ENCODE data around the gene NKX6-2. TPM values are rescaled to one million over a fixed set of nuclear protein-coding genes. Genes with fewer than 3 reads are reported as not detected.

Gene NKX6-2
- total and polyA plus RNA-seq, 10 of the 15 experiments (the other 5 are each of a cell fraction or from before 2014, with no cell fraction given): 0.45 to 1.8 TPM; not detected in 8

GRCh38 chr10:132810807-132811700 is 25.1 kb upstream of the NKX6-2 start:
- Histone ChIP-seq H3K9ac (ENCODE audit: control insufficient read depth, insufficient read depth, low read length) (no peak overlapping the region), H3K79me2 (ENCODE audit: control insufficient read depth, insufficient read depth, low read length) (no peaks in the 10 kb centered on the region), H3K4me2 (ENCODE audit: control insufficient read depth, insufficient read depth) (no peak overlapping the region), H3K9me3 (replicated peaks; ENCODE audit: control insufficient read depth, insufficient read depth, low read length) (no peaks in the 10 kb centered on the region; the same call in 2 of the 3 replicates), H3K4me3 (no peak overlapping the region), H3K36me3 (ENCODE audit: control insufficient read depth in 2 of 2, insufficient read depth in 2 of 2, low read length in 1 of 2) (no peaks in the 10 kb centered on the region), H2AFZ (ENCODE audit: control insufficient read depth, low read depth, low read length) (no peak overlapping the region), H3K4me1 (ENCODE audit: control insufficient read depth, insufficient read depth, low read length) (no peaks in the 10 kb centered on the region), H3K27me3 (replicated peaks in 1 of 2; ENCODE audit: control insufficient read depth in 2 of 2, insufficient read depth in 2 of 2, low read length in 1 of 2) (no peaks in the 10 kb centered on the region), H3K27ac (ENCODE audit: control insufficient read depth, insufficient read depth) (no peak overlapping the region), H4K20me1 (ENCODE audit: control insufficient read depth, insufficient read depth) (no peaks in the 10 kb centered on the region)
- SMC1A ChIA-PET (ENCODE audit: uncharacterized antibody, unreplicated experiment): no interaction called here
- WGBS (ENCODE audit: insufficient coverage, insufficient replicate concordance, low lambda C conversion rate, missing lambda C conversion rate): 51% methylated on average over 30 of the region's 33 CpGs
- DNase-seq (ENCODE audit: low read depth, low spot score): no peak
- ATAC-seq: no peak
- BruUV-seq (replicated peaks): no TSS peak
- intact Hi-C loops (cut with micrococcal nuclease; ENCODE audit: unreplicated experiment) (no loop called here), in situ Hi-C loops (cut with MboI) (no loop called here)
- FAIRE-seq: no peak
- RAD21 ChIA-PET (ENCODE audit: unreplicated experiment): no interaction called here
- no peak for TF ChIP-seq WRNIP1 (IDR thresholded peaks at IDR 0.05; ENCODE audit: borderline replicate concordance, low read depth, low read length)
- TF ChIP-seq JUND (IDR thresholded peaks at IDR 0.05; ENCODE audit: low read depth, low read length): no peak
- no peak for TF ChIP-seq MTA3 (IDR thresholded peaks at IDR 0.05; ENCODE audit: borderline replicate concordance, low read length)
- no peak for TF ChIP-seq ZBED1 (IDR thresholded peaks at IDR 0.05; ENCODE audit: borderline replicate concordance)
- TF ChIP-seq ZSCAN29 (IDR thresholded peaks at IDR 0.05): no peak
- TF ChIP-seq TARDBP (IDR thresholded peaks at IDR 0.05; ENCODE audit: borderline replicate concordance): no peak
- POLR2A ChIA-PET: no interaction called here
- CTCF ChIA-PET: no interaction called here

DNA sequence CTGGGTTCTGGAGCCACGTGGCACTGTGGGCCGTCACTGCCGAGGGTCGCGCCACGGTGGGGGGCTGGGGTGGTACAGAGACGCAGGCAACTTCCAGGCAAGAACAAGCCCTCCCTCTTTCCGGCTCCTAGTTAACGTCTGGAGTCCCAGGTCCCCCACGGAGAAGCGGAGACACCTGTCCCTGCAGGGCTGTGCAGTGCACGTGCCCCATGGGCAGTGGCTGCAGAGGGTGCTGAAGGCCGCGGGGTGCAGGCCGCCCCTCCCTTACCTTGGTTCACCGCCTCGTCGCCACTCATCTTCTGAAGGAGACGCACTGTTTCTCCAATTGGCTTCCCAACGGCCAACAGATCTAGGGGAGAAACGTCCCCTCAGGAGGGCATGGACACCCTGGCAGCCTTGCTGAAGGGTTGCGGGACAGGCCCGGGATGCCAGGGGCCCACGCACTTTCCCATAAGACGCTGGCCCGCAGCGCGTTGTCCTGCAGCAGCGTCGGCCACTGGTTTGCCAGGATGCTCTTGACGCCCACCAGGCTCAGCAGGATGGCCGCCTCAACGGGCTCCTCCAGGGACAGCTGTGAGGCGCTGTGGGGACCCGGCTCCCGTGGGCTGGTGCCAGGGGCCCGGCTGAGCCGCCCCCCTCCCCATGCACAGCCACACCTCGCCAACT is 24.3 kb upstream of the NKX6-2 start:
- Histone ChIP-seq H3K36me3 (ENCODE audit: control insufficient read depth in 2 of 2, insufficient read depth in 2 of 2, low read length in 1 of 2) (no peaks in the 10 kb centered on the region), H3K27ac (ENCODE audit: control insufficient read depth, insufficient read depth) (no peak overlapping the region), H3K79me2 (ENCODE audit: control insufficient read depth, insufficient read depth, low read length) (no peaks in the 10 kb centered on the region), H3K9me3 (replicated peaks; ENCODE audit: control insufficient read depth, insufficient read depth, low read length) (no peaks in the 10 kb centered on the region; the same call in 2 of the 3 replicates), H3K27me3 (replicated peaks in 1 of 2; ENCODE audit: control insufficient read depth in 2 of 2, insufficient read depth in 2 of 2, low read length in 1 of 2) (no peaks in the 10 kb centered on the region), H4K20me1 (ENCODE audit: control insufficient read depth, insufficient read depth) (no peaks in the 10 kb centered on the region), H3K4me1 (ENCODE audit: control insufficient read depth, insufficient read depth, low read length) (no peaks in the 10 kb centered on the region), H2AFZ (ENCODE audit: control insufficient read depth, low read depth, low read length) (no peak overlapping the region), H3K4me2 (ENCODE audit: control insufficient read depth, insufficient read depth) (no peak overlapping the region), H3K4me3 (no peak overlapping the region), H3K9ac (ENCODE audit: control insufficient read depth, insufficient read depth, low read length) (no peak overlapping the region)
- WGBS (ENCODE audit: insufficient coverage, insufficient replicate concordance, low lambda C conversion rate, missing lambda C conversion rate): 61% methylated on average over 32 of the region's 39 CpGs
- ChIA-PET CTCF (no interaction called here), POLR2A (no interaction called here), RAD21 (ENCODE audit: unreplicated experiment) (no interaction called here), SMC1A (ENCODE audit: uncharacterized antibody, unreplicated experiment) (no interaction called here)
- FAIRE-seq (no peak), ATAC-seq (no peak), DNase-seq (ENCODE audit: low read depth, low spot score) (no peak)
- in situ Hi-C loops (cut with MboI): no loop called here
- intact Hi-C loops (cut with micrococcal nuclease; ENCODE audit: unreplicated experiment): no loop called here
- no TSS peak for BruUV-seq (replicated peaks)
- TF ChIP-seq RAD21 (IDR thresholded peaks at IDR 0.05; ENCODE audit: insufficient read depth, low read depth, low read length) (no peak), GATAD2B (conservative IDR thresholded peaks at IDR 0.05; ENCODE audit: low read depth) (no peak), MLLT1 (IDR thresholded peaks at IDR 0.05) (no peak), ESRRA (IDR thresholded peaks at IDR 0.05; ENCODE audit: low read length) (no peak), EGR1 (IDR thresholded peaks at IDR 0.05; ENCODE audit: borderline replicate concordance in 1 of 2, low read depth in 2 of 2, low read length in 2 of 2) (no peak), SMARCA5 (IDR thresholded peaks at IDR 0.05) (no peak), ETV6 (conservative IDR thresholded peaks at IDR 0.05 in 1 of 2, IDR thresholded peaks at IDR 0.05 in 1 of 2; ENCODE audit: borderline replicate concordance in 1 of 2, low read depth in 1 of 2) (no peak), STAT3 (IDR thresholded peaks at IDR 0.05; ENCODE audit: low read depth, low read length) (no peak), YY1 (IDR thresholded peaks at IDR 0.05; ENCODE audit: low read depth, low read length) (no peak)
- TF ChIP-seq, protein P1, sequence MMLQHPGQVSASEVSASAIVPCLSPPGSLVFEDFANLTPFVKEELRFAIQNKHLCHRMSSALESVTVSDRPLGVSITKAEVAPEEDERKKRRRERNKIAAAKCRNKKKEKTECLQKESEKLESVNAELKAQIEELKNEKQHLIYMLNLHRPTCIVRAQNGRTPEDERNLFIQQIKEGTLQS (IDR thresholded peaks at IDR 0.05; ENCODE audit: borderline replicate concordance, extremely low read depth, low read depth, low read length): no peak

All from GM12878 (cell line).